IPS-18c (cell line): ENCODE results near the gene CD247.

Experiments
- H3K4me3 ChIP-seq: 2 replicates; pipeline ENCODE4 v1.7.0; 2013; ENCODE audit warnings: low read depth, mild to moderate bottlenecking, low read length, moderate library complexity; ENCODE audit not compliant: insufficient read depth
- H3K9me3 ChIP-seq: one replicate; pipeline ENCODE4 v1.6.1; 2013; ENCODE audit warnings: mild to moderate bottlenecking, low read length, moderate library complexity; ENCODE audit not compliant: control insufficient read depth, insufficient read depth

The CD247 gene

GRCh38 chr1:167517535-167518330, 596 bp downstream of the CD247 start:
- Histone ChIP-seq H3K9me3 (no peaks in the 10 kb centered on the region), H3K4me3 (no peak overlapping the region)

- Histone ChIP-seq H3K4me3 (no peak overlapping the region), H3K9me3 (no peaks in the 10 kb centered on the region)
Measured at GRCh38 chr1:167516404-167517388, 1.6 kb downstream of the CD247 start.

DNA sequence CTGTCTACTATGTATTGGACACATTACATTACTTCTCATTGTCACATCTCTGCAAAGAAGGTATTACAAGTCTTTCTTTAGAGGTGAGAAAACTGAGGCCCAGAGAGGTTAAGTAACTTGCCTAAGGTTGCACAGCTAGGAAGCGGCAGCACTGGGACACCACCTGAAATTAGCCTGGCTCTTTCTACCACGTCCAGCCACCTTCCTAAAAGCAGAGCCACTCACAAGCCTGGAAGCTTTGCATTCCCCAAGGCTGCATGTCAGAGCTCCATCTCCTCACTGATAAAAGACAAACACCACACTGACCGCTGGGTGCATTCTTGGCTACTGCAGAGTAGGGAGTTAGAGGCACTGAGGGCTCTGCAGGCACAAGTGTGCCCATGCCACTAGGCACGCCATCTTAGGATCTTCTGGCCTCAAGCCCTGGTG, 2.4 kb downstream of the CD247 start:
- no peak overlapping the region for H3K4me3 ChIP-seq
- H3K9me3 ChIP-seq: no peaks in the 10 kb centered on the region

DNA sequence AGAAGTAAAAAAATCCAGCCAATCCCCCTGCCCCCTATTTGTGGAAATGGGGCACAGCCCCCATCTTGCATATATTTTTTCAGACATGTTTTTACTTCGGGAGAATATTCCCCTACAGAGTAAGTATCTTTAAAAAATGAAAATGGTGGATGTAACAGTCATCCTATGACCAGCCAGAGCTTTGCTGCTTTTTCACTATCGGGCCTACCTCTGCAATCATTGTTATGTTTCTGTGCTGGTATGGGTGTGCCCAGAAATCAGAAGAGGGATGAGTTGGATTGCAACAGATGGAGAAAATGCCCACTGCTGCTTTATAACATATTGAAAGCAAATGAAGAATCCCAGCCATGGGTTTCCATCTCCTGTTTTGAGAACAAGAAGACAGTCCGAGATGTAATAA, 2.9 kb downstream of the CD247 start:
- H3K9me3 ChIP-seq: no peaks in the 10 kb centered on the region
- no peak overlapping the region for H3K4me3 ChIP-seq

- no peak overlapping the region for H3K4me3 ChIP-seq
- no peaks in the 10 kb centered on the region for H3K9me3 ChIP-seq
Measured at GRCh38 chr1:167514288-167514687, 4.0 kb downstream of the CD247 start.

- H3K9me3 ChIP-seq: no peaks in the 10 kb centered on the region
- no peak overlapping the region for H3K4me3 ChIP-seq
Measured at GRCh38 chr1:167512046-167512654, 6.2 kb downstream of the CD247 start.

DNA sequence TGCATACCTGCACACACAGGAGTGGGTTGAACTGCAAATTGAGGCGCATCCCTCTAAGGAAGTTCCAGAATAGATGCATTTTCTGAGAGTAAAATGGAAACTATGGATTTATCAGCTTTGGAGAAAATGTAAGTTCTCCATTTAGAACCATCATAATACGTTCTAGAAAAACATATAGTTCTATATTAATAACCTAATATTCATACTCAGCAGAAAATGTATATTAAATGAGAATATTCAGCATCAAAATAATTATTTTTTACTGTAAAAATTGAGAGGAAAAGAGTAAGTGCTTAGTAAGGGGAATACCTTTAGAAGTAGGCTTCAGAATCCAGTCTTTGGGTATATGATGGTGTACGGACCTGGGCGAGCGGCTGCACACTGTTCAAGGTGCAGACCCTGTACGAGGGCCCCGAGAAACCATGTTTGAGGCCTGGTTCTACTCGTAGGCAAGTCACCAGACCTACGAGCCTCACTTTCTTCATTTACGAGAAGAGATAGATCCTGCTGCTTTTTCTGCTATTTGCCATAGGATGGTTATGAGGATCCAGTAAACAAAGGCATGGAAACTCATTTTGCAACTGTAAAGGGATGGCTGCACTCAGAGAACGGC, 6.8 kb downstream of the CD247 start:
- no peak overlapping the region for H3K4me3 ChIP-seq

GRCh38 chr1:167510881-167511280, 7.4 kb downstream of the CD247 start:
- H3K4me3 ChIP-seq: no peak overlapping the region

More for the DNA sequence above, 6.8 kb downstream of the CD247 start:
- no peaks in the 10 kb centered on the region for H3K9me3 ChIP-seq

DNA sequence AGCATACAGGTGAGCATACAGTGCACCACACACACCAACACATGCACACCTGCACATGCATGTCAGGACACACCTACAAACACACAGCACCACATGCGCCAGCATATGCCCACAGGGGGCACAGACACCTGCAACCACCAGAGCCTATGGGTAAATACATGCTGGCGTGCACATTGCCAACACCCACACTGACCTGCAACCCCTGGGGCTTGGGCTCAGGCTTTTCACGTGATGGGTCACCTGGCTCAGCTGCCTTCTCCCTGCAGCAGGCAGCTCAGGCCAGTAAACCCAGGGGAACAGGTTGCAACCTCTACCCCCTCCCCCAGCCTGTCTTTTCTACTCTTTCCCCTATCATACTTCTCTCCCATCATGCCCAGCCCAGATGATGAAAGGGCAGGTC, 8.1 kb downstream of the CD247 start:
- Histone ChIP-seq H3K9me3 (no peaks in the 10 kb centered on the region), H3K4me3 (no peak overlapping the region; the same call in 1 of the 2 replicates)

More at GRCh38 chr1:167510881-167511280, 7.4 kb downstream of the CD247 start:
- no peaks in the 10 kb centered on the region for H3K9me3 ChIP-seq

DNA sequence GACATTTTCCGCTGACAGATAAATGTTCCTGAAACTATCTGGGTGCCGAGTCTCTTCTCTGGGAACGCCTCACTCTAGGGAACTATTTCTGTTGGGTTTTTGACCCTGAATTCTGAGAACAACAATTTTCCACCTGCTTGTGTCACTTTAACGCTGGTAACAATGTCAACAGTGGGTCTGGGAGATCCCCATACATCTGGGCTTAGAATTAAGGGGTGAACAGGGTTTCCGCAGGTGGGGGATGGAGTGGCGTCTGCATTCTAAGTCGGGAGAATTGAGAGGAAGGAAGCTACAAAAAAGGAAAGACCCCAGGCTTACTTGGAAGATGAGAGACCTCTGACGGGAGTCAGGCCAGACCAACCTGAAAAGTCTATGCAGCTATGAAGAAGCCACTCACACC, 8.7 kb downstream of the CD247 start:
- no peaks in the 10 kb centered on the region for H3K9me3 ChIP-seq

DNA sequence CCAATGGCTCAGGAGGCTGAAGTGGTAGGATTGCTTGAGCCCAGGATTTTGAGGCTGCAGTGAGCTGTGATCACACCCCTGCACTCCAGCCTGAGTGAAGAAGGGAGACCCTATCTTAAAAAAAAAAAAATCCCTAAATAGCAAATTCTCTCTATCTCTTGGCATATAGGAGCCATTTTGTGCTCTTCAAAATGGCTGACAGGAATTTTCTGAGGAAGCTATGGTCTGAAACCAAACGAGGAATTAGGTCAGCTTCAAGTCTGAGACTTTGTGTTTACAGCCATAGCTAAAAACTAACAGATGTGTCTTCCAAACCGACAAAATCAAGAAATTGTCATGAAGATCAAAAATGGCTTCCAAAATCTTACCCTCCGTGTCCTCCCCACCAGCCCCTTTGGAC, 10.6 kb downstream of the CD247 start:
- H3K4me3 ChIP-seq: no peak overlapping the region
- H3K9me3 ChIP-seq: no peaks in the 10 kb centered on the region

More for the DNA sequence above, 8.7 kb downstream of the CD247 start:
- no peak overlapping the region for H3K4me3 ChIP-seq

DNA sequence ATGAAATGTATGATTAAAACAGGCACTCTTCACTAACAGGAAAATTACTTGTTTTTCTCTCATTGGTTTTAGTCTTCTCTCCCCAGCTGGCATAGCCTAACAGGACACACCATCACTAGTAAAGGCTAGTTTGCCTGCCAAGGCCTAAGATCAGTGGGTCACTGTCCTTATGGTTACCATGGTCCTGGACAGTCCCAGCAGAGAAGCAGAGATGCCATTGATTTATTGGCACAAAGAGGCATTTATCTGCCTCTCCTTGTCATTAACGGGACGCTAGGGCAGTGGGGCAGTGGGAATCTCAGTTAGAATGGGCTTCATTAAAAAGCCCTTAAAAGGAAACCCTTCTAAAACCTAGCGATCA, 13.9 kb downstream of the CD247 start:
- no peaks in the 10 kb centered on the region for H3K9me3 ChIP-seq
- no peak overlapping the region for H3K4me3 ChIP-seq

- no peaks in the 10 kb centered on the region for H3K9me3 ChIP-seq
- no peak overlapping the region for H3K4me3 ChIP-seq
Measured at GRCh38 chr1:167503626-167504466, 14.5 kb downstream of the CD247 start.

DNA sequence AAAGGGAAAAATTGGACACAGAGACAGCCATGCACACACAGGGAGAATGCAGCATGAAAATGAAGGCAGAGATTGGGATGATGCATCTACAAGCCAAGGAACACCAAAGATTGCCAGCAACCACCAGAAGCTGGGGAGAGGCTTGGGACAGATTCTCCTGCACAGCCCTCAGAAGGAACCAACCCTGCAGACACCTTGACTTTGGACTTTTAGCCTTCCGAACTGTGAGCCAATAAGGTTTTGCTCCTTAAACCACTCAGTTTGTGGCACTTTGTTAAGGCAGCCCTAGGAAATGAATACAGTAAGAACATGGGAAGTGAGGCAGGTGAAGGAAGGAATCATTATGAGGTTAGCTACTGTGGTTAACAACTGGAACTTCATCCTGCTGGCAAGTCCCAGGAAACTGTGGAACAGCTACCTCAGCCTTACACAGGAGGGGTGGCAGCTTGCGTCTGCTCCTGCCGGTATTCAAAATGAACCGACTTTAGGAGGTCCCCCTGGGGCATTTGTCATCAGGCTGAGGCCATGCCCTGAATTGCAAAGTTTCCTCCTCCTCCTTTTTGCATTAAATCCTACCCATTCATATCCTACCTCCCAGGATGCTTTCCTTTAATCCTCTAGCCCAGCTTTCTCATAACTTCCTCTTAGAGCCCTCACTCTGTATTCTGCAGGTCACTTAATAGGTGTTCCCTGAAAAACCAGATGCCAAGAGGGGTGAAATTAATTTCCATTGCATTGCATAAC, 15.4 kb downstream of the CD247 start:
- Histone ChIP-seq H3K9me3 (no peaks in the 10 kb centered on the region), H3K4me3 (no peak overlapping the region)

- Histone ChIP-seq H3K9me3 (no peaks in the 10 kb centered on the region), H3K4me3 (no peak overlapping the region)
Measured at GRCh38 chr1:167502192-167502551, 16.2 kb downstream of the CD247 start.
